BJ (cell line): Measurements from ENCODE around the gene NF2. TPM values are rescaled to one million over a fixed set of nuclear protein-coding genes. Genes with fewer than 3 reads are reported as not detected.

Experiments used
- CTCF ChIA-PET: fragments of 350-600 bp; formaldehyde crosslinking; extraction: SDS; loops from one replicate; lab custom pipeline; 2021; ENCODE audit warnings: antibody characterized with exemption, inconsistent platforms; lab: Yijun Ruan, JAX
- POLR2A ChIA-PET: fragments of 300-600 bp; sonication (Branson Sonifier 250); formaldehyde crosslinking; extraction: SDS; loops from one replicate; lab custom pipeline; 2021; ENCODE audit warnings: antibody characterized with exemption; lab: Charles Lee
- DNase-seq: peaks from one replicate; pipeline ENCODE4 v3.0.0-alpha.2; 2011; ENCODE audit warnings: low read depth
- H3K27me3 ChIP-seq: 2 replicates; pipeline ENCODE4 v1.6.0; 2011; ENCODE audit warnings: low read length; ENCODE audit not compliant: control insufficient read depth, insufficient read depth
- H3K36me3 ChIP-seq: 2 replicates; pipeline ENCODE4 v1.5.1; 2011; ENCODE audit warnings: low read length; ENCODE audit not compliant: control insufficient read depth, insufficient read depth
- H3K4me3 ChIP-seq: 2 replicates; pipeline ENCODE4 v1.5.1; 2011; ENCODE audit warnings: low read depth, mild to moderate bottlenecking, control low read depth, low read length
- CTCF ChIP-seq: IDR thresholded peaks from 2 replicates; pipeline ENCODE4 v1.5.1; 2011; ENCODE audit warnings: low read depth, mild to moderate bottlenecking, control low read depth, inconsistent platforms, low read length, moderate library complexity; ENCODE audit not compliant: insufficient read depth
- polyA plus RNA-seq: library from polyadenylated mRNA; depleted of rRNA; stranded (reverse); fragments of >200 nt; gene quantifications from 2 replicates; pipeline ENCODE4 v1.2.3, GENCODE V29; 2011

The NF2 gene
- polyA plus RNA-seq, 1 experiment, result 36.0 TPM

GRCh38 chr22:29639096-29639495 lies 35.7 kb downstream of the NF2 start:
- POLR2A ChIA-PET, result no interaction called here
- CTCF ChIA-PET, result interaction anchor here (0.7 to 2.0 kb wide), 2 partner anchors 14 to 50 kb away, joined by 3 to 5 read pairs; no protein-coding TSS in a partner anchor
- DNase-seq, result no peak
- Histone ChIP-seq H3K4me3 (no peak overlapping the region), H3K36me3 (peaks cover 2% of the 10 kb centered on the region; the same call in 1 of the 2 replicates), H3K27me3 (no peaks in the 10 kb centered on the region)
- TF ChIP-seq CTCF, result no peak

DNA sequence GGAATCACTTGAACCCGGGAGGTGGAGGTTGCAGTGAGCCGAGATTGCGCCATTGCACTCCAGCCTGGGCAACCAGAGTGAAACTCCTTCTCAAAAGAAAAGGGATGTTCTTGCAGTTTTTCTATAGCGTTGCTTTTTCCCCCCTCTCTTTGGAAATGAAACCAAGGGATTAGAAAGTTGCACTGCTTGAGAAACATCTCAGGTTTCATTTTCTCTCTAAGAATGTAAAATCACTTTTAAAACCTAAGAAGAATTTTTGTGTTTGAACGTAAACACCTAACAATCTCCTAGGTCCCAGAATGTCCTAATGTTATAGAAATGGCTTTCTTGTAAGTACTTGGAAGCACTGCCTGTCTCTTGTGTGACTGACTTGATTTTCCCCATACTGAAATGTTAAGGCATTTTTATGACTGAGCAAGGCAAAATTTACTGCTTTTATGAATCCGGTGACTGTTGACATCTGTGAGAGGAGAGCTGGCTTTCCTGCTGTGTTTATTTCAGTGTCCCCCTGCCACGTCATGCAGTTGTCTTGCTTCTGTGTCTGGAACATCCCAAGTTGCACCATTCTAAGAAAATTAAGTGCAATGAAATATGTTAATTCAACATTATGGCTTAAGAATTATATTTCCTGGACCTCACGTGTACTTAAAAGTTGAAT lies 37.7 kb downstream of the NF2 start:
- DNase-seq, result peak; percentile 63
- CTCF ChIA-PET, result interaction anchor here (0.9 kb wide), 1 partner anchor 447 kb away, joined by 5 read pairs; no protein-coding TSS in a partner anchor
- Histone ChIP-seq H3K27me3 (no peaks in the 10 kb centered on the region), H3K36me3 (peaks cover 4% of the 10 kb centered on the region), H3K4me3 (no peak overlapping the region)
- no peak for TF ChIP-seq CTCF
- POLR2A ChIA-PET, result no interaction called here

DNA sequence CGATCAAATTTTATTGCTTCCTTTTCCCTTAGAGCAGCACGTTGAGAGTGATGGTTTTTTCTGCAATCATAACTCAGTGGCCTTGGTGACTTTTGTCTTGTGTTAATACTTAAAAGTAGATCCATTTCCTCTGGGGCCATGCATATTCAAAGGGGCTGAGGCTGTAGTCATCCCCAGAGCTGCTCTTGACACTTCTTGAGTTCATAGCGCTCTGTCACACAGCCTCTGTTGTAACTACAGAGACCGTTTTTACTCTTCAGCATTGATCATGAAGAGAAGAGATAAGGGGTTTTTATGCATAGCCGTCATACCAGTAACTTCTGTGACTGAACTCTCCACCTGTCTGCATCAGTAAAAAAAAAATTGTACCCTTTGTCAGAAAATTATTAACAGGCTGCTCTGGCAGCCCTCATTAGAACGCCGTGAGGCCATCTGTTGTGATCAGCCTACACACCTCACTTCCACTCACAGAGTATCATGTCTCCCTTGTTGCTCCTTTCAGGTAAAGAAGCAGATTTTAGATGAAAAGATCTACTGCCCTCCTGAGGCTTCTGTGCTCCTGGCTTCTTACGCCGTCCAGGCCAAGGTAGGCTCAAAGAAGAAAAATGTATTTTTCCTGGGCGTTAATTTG lies 38.4 kb downstream of the NF2 start:
- Histone ChIP-seq H3K36me3 (peaks cover 4% of the 10 kb centered on the region), H3K4me3 (no peak overlapping the region), H3K27me3 (no peaks in the 10 kb centered on the region)
- TF ChIP-seq CTCF, result no peak
- CTCF ChIA-PET, result interaction anchor here (0.9 kb wide), 1 partner anchor 447 kb away, joined by 5 read pairs; no protein-coding TSS in a partner anchor
- no peak for DNase-seq
- POLR2A ChIA-PET, result no interaction called here

DNA sequence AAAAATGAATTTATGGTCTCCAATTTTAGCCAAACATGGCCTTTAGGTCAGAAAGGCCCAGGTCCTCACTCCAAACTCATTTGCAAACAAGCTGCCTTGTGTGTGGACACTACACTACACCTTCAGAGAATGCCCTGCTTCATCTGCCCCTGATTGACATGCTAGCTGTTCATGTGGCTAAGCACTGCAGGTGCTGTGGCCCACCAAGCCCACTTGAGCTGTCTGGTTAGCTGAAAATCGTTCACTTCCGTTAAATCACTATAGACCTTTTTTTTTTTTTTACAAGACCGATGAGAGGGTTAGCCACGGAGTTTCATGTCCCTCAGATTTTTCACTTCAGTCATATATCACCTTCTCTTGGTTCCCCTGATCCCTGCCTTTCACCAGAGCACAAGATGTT lies 39.3 kb downstream of the NF2 start:
- POLR2A ChIA-PET, result no interaction called here
- CTCF ChIA-PET, result interaction anchor here (0.6 to 0.7 kb wide), 3 partner anchors 9 to 748 kb away, joined by 3 to 4 read pairs (median 4); no protein-coding TSS in a partner anchor
- TF ChIP-seq CTCF, result no peak

GRCh38 chr22:29647954-29648737 lies 44.7 kb downstream of the NF2 start:
- DNase-seq, result no peak
- H3K36me3 ChIP-seq, result peaks cover 4% of the 10 kb centered on the region
- CTCF ChIA-PET, result no interaction called here
- TF ChIP-seq CTCF, result no peak
- POLR2A ChIA-PET, result no interaction called here
- no peaks in the 10 kb centered on the region for H3K27me3 ChIP-seq
- H3K4me3 ChIP-seq, result no peak overlapping the region

More for the DNA sequence above, 39.3 kb downstream of the NF2 start:
- Histone ChIP-seq H3K36me3 (peaks cover 4% of the 10 kb centered on the region), H3K27me3 (no peaks in the 10 kb centered on the region), H3K4me3 (no peak overlapping the region)
- no peak for DNase-seq
